ENCODE data around the gene GCGR. TPM values are rescaled to one million over a fixed set of nuclear protein-coding genes. Genes with fewer than 3 reads are reported as not detected.

The GCGR gene
- total RNA-seq, 2 experiments from 2014 or later: not detected

- TF ChIP-seq EZH2phosphoT487 (IDR thresholded peaks at IDR 0.05; ENCODE audit: borderline replicate concordance, low read depth, low read length): no peak
- no peak for TF ChIP-seq CTCF (conservative IDR thresholded peaks at IDR 0.05; ENCODE audit: low read length)
- POLR2A ChIA-PET: interaction anchor here (0.5 kb wide), 1 partner anchor 323 kb away, joined by 3 read pairs; no protein-coding TSS in a partner anchor
Measured at GRCh38 chr17:81810476-81810875, 6.5 kb downstream of the GCGR start.

GRCh38 chr17:81810892-81811704 lies 7.1 kb downstream of the GCGR start:
- no TSS peak for BruUV-seq (replicated peaks)
- H3K4me2 ChIP-seq (ENCODE audit: low read length): no peak overlapping the region
- no peaks in the 10 kb centered on the region for H3K36me3 ChIP-seq (ENCODE audit: insufficient read depth, low read length)
- H3K4me1 ChIP-seq (ENCODE audit: insufficient read depth, low read length, poor library complexity, severe bottlenecking): no peaks in the 10 kb centered on the region
- no peak overlapping the region for H3K4me3 ChIP-seq (ENCODE audit: low read depth, low read length, poor library complexity, severe bottlenecking)
- no peaks in the 10 kb centered on the region for H3K79me2 ChIP-seq (ENCODE audit: insufficient read depth, low read depth, low read length)
- no peak overlapping the region for H3K27ac ChIP-seq (ENCODE audit: low read depth, low read length, poor library complexity, severe bottlenecking)
- H2AFZ ChIP-seq (ENCODE audit: low read length): no peak overlapping the region
- no peaks in the 10 kb centered on the region for H3K9me2 ChIP-seq (ENCODE audit: insufficient read depth, low read length)
- H4K20me1 ChIP-seq (ENCODE audit: insufficient read depth, low read length): no peaks in the 10 kb centered on the region
- POLR2A ChIA-PET: interaction anchor here (0.5 kb wide), 1 partner anchor 322 kb away, joined by 3 read pairs; no protein-coding TSS in a partner anchor
- TF ChIP-seq CTCF (conservative IDR thresholded peaks at IDR 0.05; ENCODE audit: low read length): no peak
- no peak for TF ChIP-seq EZH2phosphoT487 (IDR thresholded peaks at IDR 0.05; ENCODE audit: borderline replicate concordance, low read depth, low read length)
- no peaks in the 10 kb centered on the region for H3K9me3 ChIP-seq (ENCODE audit: low read length)
- CTCF ChIA-PET (ENCODE audit: unreplicated experiment): no interaction called here
- DNase-seq (ENCODE audit: low spot score): no peak
- intact Hi-C loops (cut with micrococcal nuclease; ENCODE audit: unreplicated experiment): no loop called here

More at GRCh38 chr17:81810476-81810875, 6.5 kb downstream of the GCGR start:
- Histone ChIP-seq H3K79me2 (ENCODE audit: insufficient read depth, low read depth, low read length) (no peaks in the 10 kb centered on the region), H3K4me1 (ENCODE audit: insufficient read depth, low read length, poor library complexity, severe bottlenecking) (no peaks in the 10 kb centered on the region), H4K20me1 (ENCODE audit: insufficient read depth, low read length) (no peaks in the 10 kb centered on the region), H3K4me3 (ENCODE audit: low read depth, low read length, poor library complexity, severe bottlenecking) (no peak overlapping the region), H3K4me2 (ENCODE audit: low read length) (no peak overlapping the region), H3K36me3 (ENCODE audit: insufficient read depth, low read length) (no peaks in the 10 kb centered on the region), H3K27ac (ENCODE audit: low read depth, low read length, poor library complexity, severe bottlenecking) (no peak overlapping the region), H3K9me3 (ENCODE audit: low read length) (no peaks in the 10 kb centered on the region), H2AFZ (ENCODE audit: low read length) (no peak overlapping the region), H3K9me2 (ENCODE audit: insufficient read depth, low read length) (no peaks in the 10 kb centered on the region)
- CTCF ChIA-PET (ENCODE audit: unreplicated experiment): no interaction called here
- no peak for DNase-seq (ENCODE audit: low spot score)
- intact Hi-C loops (cut with micrococcal nuclease; ENCODE audit: unreplicated experiment): no loop called here
- BruUV-seq (replicated peaks): no TSS peak

All from OCI-LY7 (cell line).